HEK293 (cell line): ENCODE data around the gene PTPRN2.

Experiments
- CTCF ChIA-PET: fragments of 350-600 bp; formaldehyde crosslinking; extraction: SDS; loops from one replicate; lab custom pipeline; 2021; ENCODE audit warnings: antibody characterized with exemption; lab: Yijun Ruan, JAX
- POLR2A ChIA-PET: fragments of 300-600 bp; formaldehyde crosslinking; extraction: SDS; loops from one replicate; lab custom pipeline; 2020; ENCODE audit warnings: antibody characterized with exemption, inconsistent platforms; lab: Yijun Ruan, JAX
- H3K27ac ChIP-seq: fragments of 200-500 bp; sonication (Bioruptor generic); 2 replicates; pipeline ENCODE4 v1.5.1; 2014; ENCODE audit warnings: low read depth, low read length, control low read depth, inconsistent platforms; ENCODE audit errors: extremely low read depth
- H3K36me3 ChIP-seq, 2 experiments: fragments of 200-500 bp in 1 of 2; sonication (Bioruptor generic) in 1 of 2; 1 replicate in 1 of 2; 2 replicates in 1 of 2; pipeline ENCODE4 v1.5.1; 2014 to 2017; ENCODE audit warnings: inconsistent platforms in 2 of 2, low read length in 2 of 2; ENCODE audit not compliant: control insufficient read depth in 2 of 2, insufficient read depth in 1 of 2
- H3K4me1 ChIP-seq: fragments of 200-500 bp; sonication (Bioruptor generic); 2 replicates; pipeline ENCODE4 v1.5.1; 2014; ENCODE audit warnings: mild to moderate bottlenecking, low read length, inconsistent platforms; ENCODE audit not compliant: control insufficient read depth, insufficient read depth
- H3K4me3 ChIP-seq: 2 replicates; pipeline ENCODE4 v1.5.1; 2011; ENCODE audit warnings: low read depth, mild to moderate bottlenecking, control low read depth, low read length, moderate library complexity
- H3K9me3 ChIP-seq: fragments of 200-500 bp; sonication (Bioruptor generic); 2 replicates; pipeline ENCODE4 v1.5.1; 2014; ENCODE audit warnings: low read depth, low read length, inconsistent platforms; ENCODE audit not compliant: control insufficient read depth, insufficient read depth
- BCL6B ChIP-seq: fragments of 450-650 bp; formaldehyde crosslinking; IDR thresholded peaks from 2 replicates; pipeline ENCODE4 v1.5.1; 2017; ENCODE audit warnings: missing biosample characterization, missing genetic modification characterization
- FEZF1 ChIP-seq: fragments of 450-650 bp; formaldehyde crosslinking; IDR thresholded peaks from 2 replicates; pipeline ENCODE4 v1.5.1; 2016; ENCODE audit warnings: missing biosample characterization, missing genetic modification characterization
- HIC1 ChIP-seq: fragments of 450-650 bp; formaldehyde crosslinking; IDR thresholded peaks from 2 replicates; pipeline ENCODE4 v1.5.1; 2016; ENCODE audit warnings: missing biosample characterization, missing genetic modification characterization
- KLF1 ChIP-seq: fragments of 450-650 bp; formaldehyde crosslinking; IDR thresholded peaks from 2 replicates; pipeline ENCODE4 v1.5.1; 2016; ENCODE audit warnings: missing biosample characterization, missing genetic modification characterization
- MZF1 ChIP-seq: fragments of 450-650 bp; formaldehyde crosslinking; IDR thresholded peaks from 2 replicates; pipeline ENCODE4 v1.5.1; 2017; ENCODE audit warnings: missing biosample characterization, missing genetic modification characterization, borderline replicate concordance
- PRDM1 ChIP-seq: fragments of 450-650 bp; formaldehyde crosslinking; IDR thresholded peaks from 2 replicates; pipeline ENCODE4; 2016; ENCODE audit warnings: missing biosample characterization, missing genetic modification characterization
- SALL2 ChIP-seq: fragments of 450-650 bp; formaldehyde crosslinking; IDR thresholded peaks from 2 replicates; pipeline ENCODE4 v1.5.0; 2017; ENCODE audit warnings: missing biosample characterization, mild to moderate bottlenecking, missing genetic modification characterization, borderline replicate concordance
- ZFHX2 ChIP-seq: fragments of 450-650 bp; formaldehyde crosslinking; conservative IDR thresholded peaks from 2 replicates; pipeline ENCODE4 v1.5.1; 2016; ENCODE audit warnings: missing biosample characterization, missing genetic modification characterization
- ZIC2 ChIP-seq: fragments of 450-650 bp; formaldehyde crosslinking; IDR thresholded peaks from 2 replicates; pipeline ENCODE4 v1.5.1; 2016; ENCODE audit warnings: missing biosample characterization, missing genetic modification characterization
- ZNF132 ChIP-seq: fragments of 450-650 bp; formaldehyde crosslinking; IDR thresholded peaks from 2 replicates; pipeline ENCODE4 v1.5.1; 2017; ENCODE audit warnings: missing biosample characterization, missing genetic modification characterization, borderline replicate concordance
- ZNF16 ChIP-seq: fragments of 450-650 bp; formaldehyde crosslinking; IDR thresholded peaks from 2 replicates; pipeline ENCODE4 v1.5.1; 2016; ENCODE audit warnings: low read depth, missing biosample characterization, missing genetic modification characterization
- ZNF211 ChIP-seq: fragments of 450-650 bp; formaldehyde crosslinking; IDR thresholded peaks from 2 replicates; pipeline ENCODE4 v1.5.1; 2016; ENCODE audit warnings: low read depth, missing biosample characterization, missing genetic modification characterization
- ZNF398 ChIP-seq: fragments of 450-650 bp; formaldehyde crosslinking; IDR thresholded peaks from 2 replicates; pipeline ENCODE4 v1.5.1; 2017; ENCODE audit warnings: missing biosample characterization, missing genetic modification characterization
- ZNF426 ChIP-seq: fragments of 450-650 bp; formaldehyde crosslinking; IDR thresholded peaks from 2 replicates; pipeline ENCODE4 v1.5.1; 2017; ENCODE audit warnings: missing biosample characterization, missing genetic modification characterization, mild to moderate bottlenecking, inconsistent platforms, moderate library complexity
- ZNF585B ChIP-seq: fragments of 450-650 bp; formaldehyde crosslinking; IDR thresholded peaks from 2 replicates; pipeline ENCODE4 v1.5.1; 2016; ENCODE audit warnings: missing biosample characterization, missing genetic modification characterization
- ZNF600 ChIP-seq: fragments of 450-650 bp; formaldehyde crosslinking; IDR thresholded peaks from 2 replicates; pipeline ENCODE4 v1.5.1; 2016; ENCODE audit warnings: missing biosample characterization, missing genetic modification characterization
- ZNF658 ChIP-seq: fragments of 450-650 bp; formaldehyde crosslinking; IDR thresholded peaks from 2 replicates; pipeline ENCODE4; 2016; ENCODE audit warnings: missing biosample characterization, missing genetic modification characterization
- ZNF843 ChIP-seq: fragments of 450-650 bp; formaldehyde crosslinking; IDR thresholded peaks from 2 replicates; pipeline ENCODE4 v1.5.1; 2016; ENCODE audit warnings: missing biosample characterization, missing genetic modification characterization
- TF ChIP-seq, protein P1 (sequence below): fragments of 450-650 bp; formaldehyde crosslinking; conservative IDR thresholded peaks from 2 replicates; pipeline ENCODE4 v1.5.1; 2016; ENCODE audit warnings: low read depth, missing biosample characterization, missing genetic modification characterization

The PTPRN2 gene

DNA sequence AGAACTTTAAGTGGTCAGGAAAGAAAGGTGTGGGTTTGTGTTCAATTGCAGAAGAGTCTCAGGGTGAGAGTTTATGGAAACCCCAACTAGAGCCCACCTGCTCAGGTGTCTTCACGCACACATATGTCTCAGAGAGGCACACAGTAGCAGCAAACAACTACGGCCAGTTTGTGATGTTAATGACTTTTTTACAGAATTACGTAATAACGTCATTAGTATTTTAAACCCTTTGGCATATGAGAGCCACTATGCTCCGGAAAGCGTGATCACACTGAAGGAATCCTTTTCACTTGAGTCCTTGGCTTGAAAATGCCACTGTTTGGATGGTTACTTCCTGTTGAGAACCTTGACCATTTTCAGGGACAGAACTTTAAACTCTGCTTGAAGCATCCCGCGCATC, 204.0 kb downstream of the PTPRN2 start (continued):
- no peak for TF ChIP-seq BCL6B (tag by site-specific recombination)

DNA sequence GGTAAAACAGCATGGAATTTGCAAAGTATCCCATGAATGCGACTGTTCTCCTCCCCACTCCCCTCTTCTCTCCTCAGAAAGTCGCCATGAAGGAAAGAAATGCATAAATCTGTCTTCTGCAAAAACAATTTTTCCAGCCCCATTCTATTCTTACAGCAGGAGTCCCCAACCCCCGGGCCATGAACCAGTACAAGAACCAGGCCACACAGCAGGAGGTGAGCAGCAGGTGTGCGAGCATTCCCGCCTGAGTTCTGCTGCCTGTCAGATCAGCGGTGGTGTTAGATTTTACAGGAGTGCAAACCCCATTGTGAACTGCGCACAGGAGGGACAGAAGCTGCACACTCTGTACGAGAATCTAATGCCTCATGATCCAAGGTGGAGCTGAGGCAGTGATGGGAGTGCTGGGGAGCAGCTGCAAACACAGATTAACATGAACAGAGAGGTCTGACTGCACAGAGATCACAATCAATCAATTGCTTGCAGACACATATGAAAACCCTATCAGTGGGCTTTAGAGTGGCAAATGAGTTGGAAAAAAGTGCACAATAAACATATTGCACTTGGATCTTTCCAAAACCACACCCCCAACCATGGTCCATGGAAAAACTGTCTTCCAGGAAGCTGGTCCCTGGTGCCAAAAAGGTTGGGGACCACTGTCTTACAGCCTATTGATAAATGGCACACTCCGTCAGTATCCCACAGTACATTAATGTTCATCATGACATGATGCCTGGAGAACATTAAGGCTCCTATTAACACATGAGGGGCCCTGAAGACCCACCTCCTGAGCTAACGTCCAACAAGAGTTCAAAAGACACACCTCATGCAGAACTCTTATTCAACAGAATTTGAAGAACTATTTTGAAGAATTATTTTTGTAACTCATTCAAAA, 205.0 kb downstream of the PTPRN2 start:
- no peak overlapping the region for H3K27ac ChIP-seq
- H3K36me3 ChIP-seq = no peaks in the 10 kb centered on the region
- H3K9me3 ChIP-seq = no peaks in the 10 kb centered on the region
- ChIA-PET POLR2A (no interaction called here), CTCF (no interaction called here)
- no peaks in the 10 kb centered on the region for H3K4me1 ChIP-seq
- H3K4me3 ChIP-seq = no peak overlapping the region
- no peak for TF ChIP-seq ZFHX2 (tag by site-specific recombination)
- no peak for TF ChIP-seq SALL2 (tag by site-specific recombination)
- no peak for TF ChIP-seq ZNF132
- no peak for TF ChIP-seq ZNF585B
- no peak for TF ChIP-seq ZNF16 (tag by site-specific recombination)
- TF ChIP-seq ZIC2 = peak; percentile 96
- TF ChIP-seq MZF1 (tag by site-specific recombination) = no peak

DNA sequence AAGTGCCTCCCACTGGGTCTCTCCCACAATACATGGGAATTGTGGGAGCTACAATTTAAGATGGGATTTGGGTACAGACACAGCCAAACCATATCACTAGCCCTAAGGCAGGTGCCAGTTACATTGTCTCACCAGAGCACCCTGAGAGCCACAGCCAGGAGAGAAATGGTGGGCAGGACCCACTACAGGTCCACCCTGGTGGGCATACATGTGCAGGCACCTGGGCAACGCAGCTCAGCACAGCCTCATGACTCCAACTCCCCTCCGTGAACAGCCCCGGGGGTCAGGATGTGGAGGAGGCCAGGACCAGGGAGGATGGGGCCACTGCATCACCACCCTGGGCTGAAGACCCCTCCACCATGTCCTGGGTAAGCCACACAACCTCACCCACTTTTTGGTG, 205.7 kb downstream of the PTPRN2 start:
- POLR2A ChIA-PET = no interaction called here
- no peaks in the 10 kb centered on the region for H3K36me3 ChIP-seq
- H3K9me3 ChIP-seq = no peaks in the 10 kb centered on the region
- no peak overlapping the region for H3K4me3 ChIP-seq
- H3K27ac ChIP-seq = no peak overlapping the region
- no peaks in the 10 kb centered on the region for H3K4me1 ChIP-seq
- TF ChIP-seq ZNF426 (tag by site-specific recombination) = no peak
- no peak for TF ChIP-seq PRDM1 (tag by site-specific recombination)
- TF ChIP-seq ZNF843 (tag by site-specific recombination) = no peak
- CTCF ChIA-PET = no interaction called here

DNA sequence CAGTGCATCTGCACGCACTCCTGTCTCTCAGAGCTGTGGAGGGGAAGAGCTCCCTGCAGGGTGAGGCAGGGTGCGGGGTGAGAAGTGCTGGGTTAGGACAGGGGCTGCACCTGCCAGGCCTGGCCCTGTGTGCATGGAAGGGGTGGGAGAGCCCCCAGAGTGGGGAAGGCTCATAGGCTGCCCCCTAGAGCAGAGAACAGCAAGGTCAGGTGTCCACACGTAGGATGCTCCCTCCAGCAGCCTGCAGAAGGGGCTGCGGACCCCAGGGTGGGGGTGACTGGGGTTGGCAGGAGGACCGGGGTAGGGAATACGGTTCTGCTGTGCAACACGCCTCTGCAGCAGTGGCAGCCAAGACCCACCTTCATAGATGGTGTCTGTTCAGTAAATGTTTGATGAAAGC, 208.6 kb downstream of the PTPRN2 start:
- Histone ChIP-seq H3K4me1 (no peaks in the 10 kb centered on the region), H3K4me3 (no peak overlapping the region), H3K9me3 (no peaks in the 10 kb centered on the region), H3K36me3 (no peaks in the 10 kb centered on the region), H3K27ac (no peak overlapping the region)
- ChIA-PET POLR2A (no interaction called here), CTCF (no interaction called here)
- TF ChIP-seq KLF1 (tag by site-specific recombination) = no peak
- no peak for TF ChIP-seq ZNF211 (tag by site-specific recombination)
- TF ChIP-seq ZNF398 (tag by site-specific recombination) = no peak
- TF ChIP-seq FEZF1 (tag by site-specific recombination) = no peak
- TF ChIP-seq HIC1 = no peak
- TF ChIP-seq, protein P1, sequence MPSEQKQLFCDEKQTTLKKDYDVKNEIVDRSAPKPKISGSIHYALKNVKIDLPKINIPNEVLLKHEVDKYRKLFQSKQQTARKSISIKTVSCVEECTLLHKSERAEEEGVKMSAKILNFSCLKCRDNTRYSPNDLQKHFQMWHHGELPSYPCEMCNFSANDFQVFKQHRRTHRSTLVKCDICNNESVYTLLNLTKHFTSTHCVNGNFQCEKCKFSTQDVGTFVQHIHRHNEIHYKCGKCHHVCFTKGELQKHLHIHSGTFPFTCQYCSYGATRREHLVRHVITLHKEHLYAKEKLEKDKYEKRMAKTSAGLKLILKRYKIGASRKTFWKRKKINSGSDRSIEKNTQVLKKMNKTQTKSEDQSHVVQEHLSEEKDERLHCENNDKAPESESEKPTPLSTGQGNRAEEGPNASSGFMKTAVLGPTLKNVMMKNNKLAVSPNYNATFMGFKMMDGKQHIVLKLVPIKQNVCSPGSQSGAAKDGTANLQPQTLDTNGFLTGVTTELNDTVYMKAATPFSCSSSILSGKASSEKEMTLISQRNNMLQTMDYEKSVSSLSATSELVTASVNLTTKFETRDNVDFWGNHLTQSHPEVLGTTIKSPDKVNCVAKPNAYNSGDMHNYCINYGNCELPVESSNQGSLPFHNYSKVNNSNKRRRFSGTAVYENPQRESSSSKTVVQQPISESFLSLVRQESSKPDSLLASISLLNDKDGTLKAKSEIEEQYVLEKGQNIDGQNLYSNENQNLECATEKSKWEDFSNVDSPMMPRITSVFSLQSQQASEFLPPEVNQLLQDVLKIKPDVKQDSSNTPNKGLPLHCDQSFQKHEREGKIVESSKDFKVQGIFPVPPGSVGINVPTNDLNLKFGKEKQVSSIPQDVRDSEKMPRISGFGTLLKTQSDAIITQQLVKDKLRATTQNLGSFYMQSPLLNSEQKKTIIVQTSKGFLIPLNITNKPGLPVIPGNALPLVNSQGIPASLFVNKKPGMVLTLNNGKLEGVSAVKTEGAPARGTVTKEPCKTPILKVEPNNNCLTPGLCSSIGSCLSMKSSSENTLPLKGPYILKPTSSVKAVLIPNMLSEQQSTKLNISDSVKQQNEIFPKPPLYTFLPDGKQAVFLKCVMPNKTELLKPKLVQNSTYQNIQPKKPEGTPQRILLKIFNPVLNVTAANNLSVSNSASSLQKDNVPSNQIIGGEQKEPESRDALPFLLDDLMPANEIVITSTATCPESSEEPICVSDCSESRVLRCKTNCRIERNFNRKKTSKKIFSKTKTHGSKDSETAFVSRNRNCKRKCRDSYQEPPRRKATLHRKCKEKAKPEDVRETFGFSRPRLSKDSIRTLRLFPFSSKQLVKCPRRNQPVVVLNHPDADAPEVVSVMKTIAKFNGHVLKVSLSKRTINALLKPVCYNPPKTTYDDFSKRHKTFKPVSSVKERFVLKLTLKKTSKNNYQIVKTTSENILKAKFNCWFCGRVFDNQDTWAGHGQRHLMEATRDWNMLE (tag by site-specific recombination) = no peak
- TF ChIP-seq ZNF600 (tag by site-specific recombination) = no peak
- TF ChIP-seq ZNF658 (tag by site-specific recombination) = no peak
